ENCODE data around the gene FOCAD.
"Not testable (repeated sequence)": the region's sequence is repeated elsewhere in the genome, so short reads cannot be mapped to it uniquely, and the experiment has no call there.

FOCAD gene

GRCh38 chr9:20651939-20652338, 32.1 kb upstream of the FOCAD start:
- Histone ChIP-seq H3K9ac (ENCODE audit: low read length) (no peak overlapping the region), H3K9me3 (ENCODE audit: control insufficient read depth, low read length) (no peaks in the 10 kb centered on the region), H3K4me3 (ENCODE audit: low read length) (no peak overlapping the region), H3K36me3 (ENCODE audit: control insufficient read depth, insufficient read depth, low read length) (no peaks in the 10 kb centered on the region), H3K4me1 (ENCODE audit: control insufficient read depth, insufficient read depth, low read length) (peaks cover 9% of the 10 kb centered on the region), H3K27me3 (ENCODE audit: control insufficient read depth, insufficient read depth, low read length) (no peaks in the 10 kb centered on the region)

DNA sequence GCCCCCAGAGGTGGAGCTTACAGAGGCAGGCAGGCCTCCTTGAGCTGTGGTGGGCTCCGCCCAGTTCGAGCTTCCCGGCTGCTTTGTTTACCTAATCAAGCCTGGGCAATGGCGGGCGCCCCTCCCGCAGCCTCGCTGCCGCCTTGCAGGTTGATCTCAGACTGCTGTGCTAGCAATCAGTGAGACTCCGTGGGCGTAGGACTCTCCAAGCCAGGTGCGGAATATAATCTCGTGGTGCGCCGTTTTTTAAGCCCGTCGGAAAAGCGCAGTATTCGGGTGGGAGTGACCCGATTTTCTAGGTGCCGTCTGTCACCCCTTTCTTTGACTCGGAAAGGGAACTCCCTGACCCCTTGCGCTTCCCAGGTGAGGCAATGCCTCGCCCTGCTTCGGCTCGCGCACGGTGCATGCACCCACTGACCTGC, 25.8 kb upstream of the FOCAD start:
- not testable (repeated sequence) for H3K27me3 ChIP-seq (ENCODE audit: control insufficient read depth, insufficient read depth, low read length); H3K36me3 ChIP-seq (ENCODE audit: control insufficient read depth, insufficient read depth, low read length); H3K9me3 ChIP-seq (ENCODE audit: control insufficient read depth, low read length); H3K4me1 ChIP-seq (ENCODE audit: control insufficient read depth, insufficient read depth, low read length)
- H3K4me3 ChIP-seq (ENCODE audit: low read length) = peak overlapping the region; percentile 47
- peak overlapping the region; percentile 58 for H3K9ac ChIP-seq (ENCODE audit: low read length)

- Histone ChIP-seq H3K36me3 (ENCODE audit: control insufficient read depth, insufficient read depth, low read length) (no peaks in the 10 kb centered on the region), H3K27me3 (ENCODE audit: control insufficient read depth, insufficient read depth, low read length) (no peaks in the 10 kb centered on the region), H3K9me3 (ENCODE audit: control insufficient read depth, low read length) (no peaks in the 10 kb centered on the region), H3K4me3 (ENCODE audit: low read length) (peak overlapping the region; percentile 47), H3K4me1 (ENCODE audit: control insufficient read depth, insufficient read depth, low read length) (peaks cover 10% of the 10 kb centered on the region), H3K9ac (ENCODE audit: low read length) (peak overlapping the region; percentile 58)
Observed at GRCh38 chr9:20658677-20659473, 25.2 kb upstream of the FOCAD start.

DNA sequence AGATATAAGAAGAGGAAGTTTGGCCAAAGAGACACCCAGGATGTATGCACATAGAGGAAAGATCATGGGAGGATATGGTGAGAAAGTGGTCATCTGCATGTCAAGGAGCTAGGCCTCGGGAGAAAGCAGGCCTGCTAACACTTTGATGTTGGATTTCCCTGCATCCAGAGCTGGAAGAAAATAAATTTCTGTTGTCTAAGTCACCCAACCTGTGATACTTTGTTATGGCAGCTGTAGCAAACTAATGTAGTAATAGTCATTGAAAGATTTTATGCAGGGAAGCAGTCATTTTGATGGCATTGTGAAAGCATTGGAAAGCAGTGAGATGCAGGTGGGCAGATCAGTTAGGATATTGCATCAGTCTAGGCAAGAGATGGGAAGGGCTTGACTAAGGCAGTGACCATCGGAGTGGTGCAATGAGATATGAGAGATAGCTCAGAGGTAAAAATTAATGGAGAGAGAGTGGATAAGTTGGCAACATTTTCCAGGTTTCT, 24.5 kb upstream of the FOCAD start:
- H3K9ac ChIP-seq (ENCODE audit: low read length) = no peak overlapping the region
- H3K9me3 ChIP-seq (ENCODE audit: control insufficient read depth, low read length) = no peaks in the 10 kb centered on the region
- H3K4me1 ChIP-seq (ENCODE audit: control insufficient read depth, insufficient read depth, low read length) = peaks cover 10% of the 10 kb centered on the region
- H3K27me3 ChIP-seq (ENCODE audit: control insufficient read depth, insufficient read depth, low read length) = no peaks in the 10 kb centered on the region
- H3K36me3 ChIP-seq (ENCODE audit: control insufficient read depth, insufficient read depth, low read length) = no peaks in the 10 kb centered on the region
- no peak overlapping the region for H3K4me3 ChIP-seq (ENCODE audit: low read length)

GRCh38 chr9:20662156-20662555, 21.9 kb upstream of the FOCAD start:
- no peaks in the 10 kb centered on the region for H3K36me3 ChIP-seq (ENCODE audit: control insufficient read depth, insufficient read depth, low read length)
- H3K4me3 ChIP-seq (ENCODE audit: low read length) = no peak overlapping the region
- no peaks in the 10 kb centered on the region for H3K9me3 ChIP-seq (ENCODE audit: control insufficient read depth, low read length)
- H3K9ac ChIP-seq (ENCODE audit: low read length) = no peak overlapping the region
- peaks cover 10% of the 10 kb centered on the region for H3K4me1 ChIP-seq (ENCODE audit: control insufficient read depth, insufficient read depth, low read length)
- H3K27me3 ChIP-seq (ENCODE audit: control insufficient read depth, insufficient read depth, low read length) = no peaks in the 10 kb centered on the region

- Histone ChIP-seq H3K36me3 (ENCODE audit: control insufficient read depth, insufficient read depth, low read length) (no peaks in the 10 kb centered on the region), H3K27me3 (ENCODE audit: control insufficient read depth, insufficient read depth, low read length) (no peaks in the 10 kb centered on the region), H3K9me3 (ENCODE audit: control insufficient read depth, low read length) (no peaks in the 10 kb centered on the region), H3K4me3 (ENCODE audit: low read length) (no peak overlapping the region), H3K4me1 (ENCODE audit: control insufficient read depth, insufficient read depth, low read length) (peaks cover 10% of the 10 kb centered on the region), H3K9ac (ENCODE audit: low read length) (no peak overlapping the region)
Observed at GRCh38 chr9:20663133-20663532, 20.9 kb upstream of the FOCAD start.

GRCh38 chr9:20664501-20664900, 19.6 kb upstream of the FOCAD start:
- no peaks in the 10 kb centered on the region for H3K9me3 ChIP-seq (ENCODE audit: control insufficient read depth, low read length)
- no peak overlapping the region for H3K9ac ChIP-seq (ENCODE audit: low read length)
- H3K4me3 ChIP-seq (ENCODE audit: low read length) = no peak overlapping the region
- peaks cover 5% of the 10 kb centered on the region for H3K4me1 ChIP-seq (ENCODE audit: control insufficient read depth, insufficient read depth, low read length)
- H3K27me3 ChIP-seq (ENCODE audit: control insufficient read depth, insufficient read depth, low read length) = no peaks in the 10 kb centered on the region
- no peaks in the 10 kb centered on the region for H3K36me3 ChIP-seq (ENCODE audit: control insufficient read depth, insufficient read depth, low read length)

DNA sequence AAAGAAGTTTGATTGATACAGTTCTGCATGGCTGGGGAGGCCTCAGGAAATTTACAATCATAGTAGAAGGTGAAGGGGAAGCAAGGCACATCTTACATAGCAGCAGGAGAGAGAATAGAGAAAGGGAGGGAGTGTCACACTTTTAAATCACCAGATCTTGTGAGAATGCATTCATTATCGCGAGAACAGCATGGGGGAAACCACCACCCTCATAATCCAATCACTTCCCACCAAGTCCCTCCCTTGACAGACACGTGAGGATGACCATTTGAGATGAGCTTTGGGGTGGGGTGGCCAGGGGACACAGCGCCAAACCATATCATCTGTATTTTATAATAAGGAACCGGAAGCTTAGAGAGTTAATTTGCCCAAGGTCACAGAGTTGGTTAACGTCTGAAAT, 13.7 kb upstream of the FOCAD start:
- no peak overlapping the region for H3K4me3 ChIP-seq (ENCODE audit: low read length)
- H3K9ac ChIP-seq (ENCODE audit: low read length) = no peak overlapping the region
- H3K36me3 ChIP-seq (ENCODE audit: control insufficient read depth, insufficient read depth, low read length) = no peaks in the 10 kb centered on the region
- H3K9me3 ChIP-seq (ENCODE audit: control insufficient read depth, low read length) = no peaks in the 10 kb centered on the region
- no peaks in the 10 kb centered on the region for H3K27me3 ChIP-seq (ENCODE audit: control insufficient read depth, insufficient read depth, low read length)
- H3K4me1 ChIP-seq (ENCODE audit: control insufficient read depth, insufficient read depth, low read length) = peaks cover 4% of the 10 kb centered on the region

- Histone ChIP-seq H3K9me3 (ENCODE audit: control insufficient read depth, low read length) (no peaks in the 10 kb centered on the region), H3K4me3 (ENCODE audit: low read length) (no peak overlapping the region), H3K9ac (ENCODE audit: low read length) (no peak overlapping the region), H3K27me3 (ENCODE audit: control insufficient read depth, insufficient read depth, low read length) (no peaks in the 10 kb centered on the region), H3K36me3 (ENCODE audit: control insufficient read depth, insufficient read depth, low read length) (no peaks in the 10 kb centered on the region), H3K4me1 (ENCODE audit: control insufficient read depth, insufficient read depth, low read length) (peaks cover 4% of the 10 kb centered on the region)
Observed at GRCh38 chr9:20671635-20672034, 12.4 kb upstream of the FOCAD start.

GRCh38 chr9:20673537-20673936, 10.5 kb upstream of the FOCAD start:
- H3K4me3 ChIP-seq (ENCODE audit: low read length); H3K36me3 ChIP-seq (ENCODE audit: control insufficient read depth, insufficient read depth, low read length); H3K9ac ChIP-seq (ENCODE audit: low read length); H3K27me3 ChIP-seq (ENCODE audit: control insufficient read depth, insufficient read depth, low read length); H3K4me1 ChIP-seq (ENCODE audit: control insufficient read depth, insufficient read depth, low read length); H3K9me3 ChIP-seq (ENCODE audit: control insufficient read depth, low read length): not testable (repeated sequence)

DNA sequence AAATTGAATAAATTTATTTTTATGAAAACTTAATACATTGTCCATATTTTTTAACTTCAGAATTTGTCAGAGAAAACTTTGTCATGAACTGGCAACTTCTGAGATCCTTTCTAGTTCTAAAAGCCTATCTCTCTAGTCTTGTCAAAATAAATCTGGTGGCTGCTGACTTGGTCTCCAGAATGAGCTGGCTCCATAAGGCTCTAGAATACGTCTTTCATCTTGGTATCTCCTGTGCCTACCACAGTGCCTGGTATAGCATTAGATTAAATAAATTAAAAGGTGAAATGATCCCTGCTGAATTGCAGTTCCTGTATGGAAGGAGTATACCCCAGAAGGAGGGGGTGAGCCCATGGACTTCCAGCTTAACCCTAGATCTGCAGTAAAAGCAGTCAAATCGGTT, 2.6 kb upstream of the FOCAD start:
- H3K27me3 ChIP-seq (ENCODE audit: control insufficient read depth, insufficient read depth, low read length) = no peaks in the 10 kb centered on the region

DNA sequence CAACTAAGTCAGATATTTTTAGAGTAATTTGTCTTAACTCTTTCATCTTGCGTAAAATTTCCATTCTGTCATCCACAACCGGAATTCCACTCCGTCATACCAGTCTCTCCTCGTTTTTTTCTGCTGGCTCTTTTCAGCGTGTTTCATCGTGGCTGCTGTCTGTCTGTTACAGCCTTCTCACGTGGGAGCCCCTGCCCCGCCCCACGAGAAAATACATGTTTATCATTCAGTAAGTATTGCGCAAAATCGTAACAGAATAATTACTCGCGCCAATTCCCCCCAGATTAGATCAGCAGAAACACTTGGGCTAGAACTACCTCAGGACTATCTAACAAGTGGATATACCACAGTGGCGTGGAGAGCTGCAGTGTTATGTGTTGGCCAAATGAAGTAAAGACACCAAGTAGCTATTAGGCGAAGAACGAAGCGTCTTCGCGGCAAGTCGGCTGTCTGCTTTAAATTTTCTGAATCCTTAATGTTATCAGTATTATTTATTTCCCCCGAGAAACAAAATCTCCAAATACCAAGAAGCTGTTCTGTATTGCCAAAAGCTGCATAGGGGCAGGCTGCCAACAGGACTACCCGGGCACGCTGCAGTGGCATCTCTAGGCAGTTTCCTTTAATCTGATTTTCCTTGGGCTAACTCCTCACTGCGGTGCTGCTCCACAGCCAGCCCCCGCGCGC, 566 bp upstream of the FOCAD start:
- peak overlapping the region; percentile 54 for H3K9ac ChIP-seq (ENCODE audit: low read length)
- no peaks in the 10 kb centered on the region for H3K27me3 ChIP-seq (ENCODE audit: control insufficient read depth, insufficient read depth, low read length)
- H3K4me3 ChIP-seq (ENCODE audit: low read length) = peak overlapping the region; percentile 34
- peaks cover 9% of the 10 kb centered on the region for H3K4me1 ChIP-seq (ENCODE audit: control insufficient read depth, insufficient read depth, low read length)
- H3K36me3 ChIP-seq (ENCODE audit: control insufficient read depth, insufficient read depth, low read length) = no peaks in the 10 kb centered on the region
- no peaks in the 10 kb centered on the region for H3K9me3 ChIP-seq (ENCODE audit: control insufficient read depth, low read length)

More for the DNA sequence above, 2.6 kb upstream of the FOCAD start:
- H3K4me3 ChIP-seq (ENCODE audit: low read length) = no peak overlapping the region
- no peak overlapping the region for H3K9ac ChIP-seq (ENCODE audit: low read length)
- H3K4me1 ChIP-seq (ENCODE audit: control insufficient read depth, insufficient read depth, low read length) = peaks cover 9% of the 10 kb centered on the region
- no peaks in the 10 kb centered on the region for H3K9me3 ChIP-seq (ENCODE audit: control insufficient read depth, low read length)
- no peaks in the 10 kb centered on the region for H3K36me3 ChIP-seq (ENCODE audit: control insufficient read depth, insufficient read depth, low read length)

All from mucosa of stomach (tissue), 1 donor.